GM18511 (cell line): Measurements from ENCODE around the gene AKT1.

ENCODE experiments used
- ATAC-seq: cut with Tn5 transposase; IDR thresholded peaks from one replicate; pipeline ENCODE4 v1.9.1; 2021; ENCODE audit warnings: mild to moderate bottlenecking, moderate library complexity; ENCODE audit not compliant: unreplicated experiment

Gene AKT1

GRCh38 chr14:104786726-104787675 lies 8.5 kb downstream of the AKT1 start:
- no peak for ATAC-seq

GRCh38 chr14:104786091-104786586 lies 9.4 kb downstream of the AKT1 start:
- no peak for ATAC-seq

- ATAC-seq, result no peak
Measured at GRCh38 chr14:104785708-104786080, 9.9 kb downstream of the AKT1 start.

- no peak for ATAC-seq
Measured at GRCh38 chr14:104784846-104785707, 10.5 kb downstream of the AKT1 start.

- ATAC-seq, result no peak
Measured at GRCh38 chr14:104784218-104784568, 11.4 kb downstream of the AKT1 start.

- ATAC-seq, result no peak
Measured at GRCh38 chr14:104783484-104784217, 11.9 kb downstream of the AKT1 start.

- no peak for ATAC-seq
Measured at GRCh38 chr14:104782808-104783139, 12.8 kb downstream of the AKT1 start.

GRCh38 chr14:104782086-104782807 lies 13.3 kb downstream of the AKT1 start:
- ATAC-seq, result no peak

GRCh38 chr14:104781271-104782077 lies 14.1 kb downstream of the AKT1 start:
- no peak for ATAC-seq

- ATAC-seq, result no peak
Measured at GRCh38 chr14:104780513-104781030, 15.0 kb downstream of the AKT1 start.

GRCh38 chr14:104779776-104780512 lies 15.6 kb downstream of the AKT1 start:
- ATAC-seq, result no peak

GRCh38 chr14:104778694-104779331 lies 16.7 kb downstream of the AKT1 start:
- ATAC-seq, result no peak

GRCh38 chr14:104777808-104778249 lies 17.7 kb downstream of the AKT1 start:
- ATAC-seq, result no peak

GRCh38 chr14:104776961-104777807 lies 18.4 kb downstream of the AKT1 start:
- ATAC-seq, result no peak

GRCh38 chr14:104776481-104776880 lies 19.1 kb downstream of the AKT1 start:
- no peak for ATAC-seq

- ATAC-seq, result no peak
Measured at GRCh38 chr14:104775073-104775489, 20.5 kb downstream of the AKT1 start.

- no peak for ATAC-seq
Measured at GRCh38 chr14:104774453-104775072, 21.0 kb downstream of the AKT1 start.
